Myocyte (in vitro differentiated cells): ENCODE data around the gene ABCD3. TPM values are rescaled to one million over a fixed set of nuclear protein-coding genes. Genes with fewer than 3 reads are reported as not detected.
A peak's percentile ranks its signal among the peaks of the same experiment; 100 is the strongest.

Source experiments
- DNase-seq: peaks from one replicate; pipeline ENCODE4 v3.0.0-alpha.2; 2012; ENCODE audit warnings: low read depth
- total RNA-seq: library from RNA; depleted of rRNA; stranded (reverse); fragments of >200 nt; gene quantifications from 2 replicates; pipeline ENCODE4 v1.2.3, GENCODE V29; 2014

ABCD3 gene
- total RNA-seq, 1 donor from 2014 or later: 43.2 TPM

DNA sequence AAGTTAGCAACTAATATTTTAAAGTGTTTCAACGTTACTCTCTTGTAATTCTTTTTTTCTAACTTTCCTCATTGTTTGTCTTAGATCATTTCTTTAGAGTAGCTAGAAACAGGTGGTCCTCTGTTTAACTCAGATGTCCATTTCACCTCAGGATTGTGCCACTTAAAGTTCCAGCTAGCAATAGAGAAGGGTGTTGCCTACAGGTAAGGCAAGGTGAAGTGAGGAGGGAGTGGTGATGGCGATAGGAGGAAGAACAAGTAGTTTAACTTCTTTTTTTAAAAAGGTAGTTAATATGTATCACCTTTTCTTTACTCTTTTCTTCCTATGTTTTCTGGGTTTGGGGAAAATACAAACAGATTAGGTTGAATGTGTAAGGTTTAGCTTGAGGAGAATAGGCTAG, 44.4 kb downstream of the ABCD3 start:
- no peak for DNase-seq

DNA sequence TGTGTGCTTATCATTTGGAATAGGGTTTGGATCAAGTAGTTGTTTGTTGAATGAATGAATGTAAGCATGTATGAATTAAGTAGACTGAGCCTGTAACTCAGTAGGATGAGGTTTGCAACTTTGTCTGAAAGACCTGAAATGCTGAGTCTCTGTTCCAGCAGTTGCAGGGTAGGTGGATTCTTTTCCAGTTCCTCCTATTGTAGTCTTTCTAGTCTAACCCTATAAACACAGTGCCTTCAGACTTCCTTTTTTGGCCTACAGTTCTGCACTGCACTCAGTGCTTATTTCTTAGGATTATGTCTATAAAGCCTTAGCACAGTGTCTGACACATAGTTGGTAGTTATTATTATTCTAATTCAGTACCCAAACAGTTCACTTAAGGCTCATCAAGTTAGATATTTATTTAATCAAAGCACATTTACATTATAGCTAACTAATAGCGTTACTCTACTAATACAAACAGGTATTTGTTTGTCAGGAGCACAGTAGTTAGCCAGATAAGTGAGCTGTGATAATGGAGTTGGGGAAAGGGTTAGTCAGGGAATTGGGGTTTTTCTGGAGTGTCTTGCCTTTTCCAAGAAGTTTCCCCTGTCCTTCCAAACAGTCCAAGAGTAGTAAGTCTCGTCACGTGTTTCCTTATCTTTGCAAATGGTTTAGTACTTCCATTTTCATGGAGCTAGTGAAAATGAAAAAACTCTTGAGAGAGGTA, 45.0 kb downstream of the ABCD3 start:
- no peak for DNase-seq

GRCh38 chr1:94463765-94464330, 45.7 kb downstream of the ABCD3 start:
- DNase-seq: peak; percentile 64

GRCh38 chr1:94468708-94469107, 50.5 kb downstream of the ABCD3 start:
- DNase-seq: no peak

DNA sequence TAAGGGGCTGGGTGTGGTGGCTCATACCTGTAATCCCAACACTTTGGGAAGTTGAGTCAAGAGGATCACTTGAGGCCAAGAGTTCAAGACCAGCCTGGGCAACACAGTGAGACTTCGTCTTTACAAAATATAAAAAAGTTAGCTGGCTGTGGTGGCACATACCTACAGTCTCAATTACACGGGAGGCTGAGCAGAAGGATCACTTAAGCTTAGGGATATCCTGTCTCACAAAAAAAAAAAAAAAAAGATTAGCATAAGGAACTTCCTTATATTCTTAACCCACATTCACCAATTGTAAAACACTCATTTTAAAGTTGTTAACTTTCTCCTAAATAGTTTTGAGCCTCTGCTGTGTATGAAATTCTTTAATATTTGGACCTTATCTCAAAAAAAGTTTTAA, 53.1 kb downstream of the ABCD3 start:
- no peak for DNase-seq

GRCh38 chr1:94475232-94475631, 57.0 kb downstream of the ABCD3 start:
- no peak for DNase-seq

DNA sequence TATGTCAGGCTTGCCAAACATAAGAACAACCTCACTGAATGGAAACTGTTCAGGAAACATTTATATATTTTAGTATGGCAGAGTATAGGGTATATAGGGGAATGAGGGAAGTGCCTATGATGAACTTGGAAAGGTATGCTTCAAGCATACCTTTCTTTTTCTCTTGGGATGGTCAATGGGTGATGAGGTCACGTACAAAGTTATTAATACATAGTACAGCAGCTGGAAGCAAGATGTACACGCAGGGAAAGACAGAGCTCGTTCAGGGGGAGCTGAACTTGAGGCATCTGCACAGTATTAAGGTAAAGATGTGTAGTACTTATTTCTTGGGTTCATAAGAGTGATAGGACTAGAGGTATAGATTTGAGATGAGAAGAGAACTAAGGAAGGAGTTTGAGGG, 61.5 kb downstream of the ABCD3 start:
- no peak for DNase-seq

DNA sequence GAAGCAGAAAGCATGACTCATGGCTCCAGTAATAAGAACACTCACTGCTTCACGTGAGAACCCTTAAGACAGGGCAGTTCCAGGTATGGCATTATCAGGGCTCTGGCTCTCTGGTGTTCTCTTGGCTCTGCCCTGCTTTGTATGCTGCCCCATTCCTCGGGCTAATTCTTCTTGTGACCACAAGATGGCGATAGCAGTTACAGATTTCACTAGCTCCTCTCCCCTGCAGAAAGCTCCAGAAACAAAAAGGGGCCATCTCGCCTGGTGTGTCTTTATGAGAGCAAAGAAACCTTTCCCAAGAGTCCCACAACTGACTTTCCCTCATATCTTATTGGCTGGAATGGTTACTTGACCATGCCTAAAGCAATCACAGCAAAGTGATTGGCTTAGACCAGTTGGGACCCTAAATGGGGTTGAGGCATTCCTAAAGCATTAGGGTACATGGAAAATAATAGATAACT, 63.3 kb downstream of the ABCD3 start:
- peak; percentile 71 for DNase-seq

DNA sequence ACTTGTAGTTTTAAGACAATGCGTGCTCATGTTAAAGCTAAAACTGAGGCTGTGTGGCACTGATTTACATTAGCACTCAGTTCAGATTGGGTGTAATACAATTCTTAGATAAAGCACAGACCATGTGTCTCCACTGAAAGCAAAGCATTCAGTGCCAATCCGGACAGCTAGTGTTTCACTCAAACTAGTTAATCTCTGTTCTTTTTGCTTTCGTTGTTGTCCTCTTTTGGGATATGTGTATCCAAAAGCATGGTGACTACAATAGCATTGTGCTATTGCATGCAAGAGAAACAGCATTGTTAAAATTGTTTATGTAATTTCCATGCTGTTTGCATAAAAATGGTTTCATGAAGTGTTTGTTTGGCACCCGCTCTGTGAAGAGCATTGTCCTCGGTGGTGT, 68.8 kb downstream of the ABCD3 start:
- no peak for DNase-seq

DNA sequence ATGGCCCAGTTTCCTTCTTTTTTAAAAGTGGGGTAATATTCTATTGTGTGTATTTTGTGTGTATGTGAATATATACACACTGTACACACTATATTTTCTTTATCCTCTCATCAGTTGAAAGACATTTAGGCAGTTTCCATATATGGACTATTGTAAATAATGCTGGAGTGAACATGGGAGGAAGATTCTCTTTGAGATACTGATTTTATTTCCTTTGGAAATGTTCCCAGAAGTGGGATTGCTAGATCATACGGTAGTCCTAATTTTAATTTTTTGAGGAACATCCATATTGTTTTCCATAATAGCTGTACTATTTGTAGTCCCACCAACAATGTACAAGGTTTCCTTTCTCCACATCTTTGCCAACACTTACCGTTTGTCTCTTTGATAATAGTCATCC, 72.4 kb downstream of the ABCD3 start:
- no peak for DNase-seq

DNA sequence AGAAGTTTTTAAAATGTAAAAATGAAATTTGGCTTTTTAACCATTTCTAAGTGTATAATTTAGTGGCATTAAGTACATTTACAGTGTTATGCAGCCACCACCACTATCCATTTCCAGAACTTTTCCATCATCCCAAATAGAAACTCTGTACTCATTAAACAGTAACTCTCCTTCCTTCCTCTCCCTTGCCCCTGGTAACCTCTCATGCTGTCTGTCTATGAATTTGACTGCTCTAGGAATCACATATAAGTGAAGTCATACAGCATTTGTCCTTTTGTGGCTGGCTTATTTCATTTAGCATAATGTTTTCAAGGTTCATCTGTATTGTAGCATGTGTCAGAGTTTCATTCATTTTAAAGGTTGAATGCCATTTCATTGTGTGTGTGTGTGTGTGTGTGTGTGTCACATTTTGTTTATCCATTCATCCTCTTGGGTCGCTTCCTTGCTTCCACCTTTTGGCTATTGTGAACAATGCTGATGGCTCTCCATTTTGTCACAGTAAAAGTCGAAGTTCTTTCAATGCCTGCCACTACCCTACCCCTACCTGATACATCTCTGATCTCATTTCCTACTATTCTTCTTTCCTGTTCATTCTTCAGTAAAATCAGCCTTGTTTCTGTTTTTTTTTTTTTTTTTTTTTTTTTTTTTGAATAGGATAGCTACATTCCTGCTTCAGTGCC, 78.0 kb downstream of the ABCD3 start:
- DNase-seq: no peak

DNA sequence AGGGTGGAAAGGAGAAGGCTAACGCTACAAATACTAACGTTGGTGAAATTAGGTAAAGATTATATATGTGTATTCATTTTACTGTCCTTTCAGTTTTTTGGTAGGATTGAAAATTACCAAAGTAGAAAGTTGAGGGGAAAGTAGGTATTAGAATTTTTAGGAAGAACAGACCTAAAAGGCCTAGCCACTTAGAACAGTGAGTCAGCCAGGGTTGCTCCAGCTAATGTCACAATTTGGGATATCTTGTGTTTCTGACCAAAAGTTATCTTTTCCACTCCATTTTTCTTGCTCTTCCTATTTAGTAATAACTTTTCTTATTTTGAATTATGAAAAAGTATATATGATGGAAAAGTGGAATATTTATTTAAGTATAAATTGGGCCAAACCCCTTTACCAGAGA, 83.2 kb downstream of the ABCD3 start:
- no peak for DNase-seq

- no peak for DNase-seq
These were observed 83.7 kb downstream of the ABCD3 start for GRCh38 chr1:94501935-94502334.

DNA sequence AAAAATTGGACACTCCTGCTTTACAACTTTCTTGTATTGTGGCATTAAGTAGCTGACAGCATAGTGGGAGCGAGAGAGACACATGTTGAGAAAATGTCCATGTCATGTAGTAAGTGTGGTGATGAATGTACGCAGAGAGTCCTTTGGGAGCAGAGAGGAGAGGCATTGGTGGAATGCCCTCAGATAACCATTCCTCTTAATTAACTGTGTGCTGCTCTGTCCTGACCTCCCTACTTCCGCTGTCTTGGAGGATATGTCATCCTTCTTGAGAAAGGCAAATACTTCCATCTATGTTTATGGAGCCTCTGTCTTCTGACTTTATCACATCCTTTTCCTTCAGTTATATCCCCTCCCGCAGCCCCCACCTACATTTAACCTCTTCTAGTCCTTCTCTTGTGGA, 85.0 kb downstream of the ABCD3 start:
- DNase-seq: no peak

GRCh38 chr1:94504601-94505000, 86.4 kb downstream of the ABCD3 start:
- DNase-seq: no peak

- DNase-seq: no peak
These were observed 94.6 kb downstream of the ABCD3 start for GRCh38 chr1:94512816-94513215.

DNA sequence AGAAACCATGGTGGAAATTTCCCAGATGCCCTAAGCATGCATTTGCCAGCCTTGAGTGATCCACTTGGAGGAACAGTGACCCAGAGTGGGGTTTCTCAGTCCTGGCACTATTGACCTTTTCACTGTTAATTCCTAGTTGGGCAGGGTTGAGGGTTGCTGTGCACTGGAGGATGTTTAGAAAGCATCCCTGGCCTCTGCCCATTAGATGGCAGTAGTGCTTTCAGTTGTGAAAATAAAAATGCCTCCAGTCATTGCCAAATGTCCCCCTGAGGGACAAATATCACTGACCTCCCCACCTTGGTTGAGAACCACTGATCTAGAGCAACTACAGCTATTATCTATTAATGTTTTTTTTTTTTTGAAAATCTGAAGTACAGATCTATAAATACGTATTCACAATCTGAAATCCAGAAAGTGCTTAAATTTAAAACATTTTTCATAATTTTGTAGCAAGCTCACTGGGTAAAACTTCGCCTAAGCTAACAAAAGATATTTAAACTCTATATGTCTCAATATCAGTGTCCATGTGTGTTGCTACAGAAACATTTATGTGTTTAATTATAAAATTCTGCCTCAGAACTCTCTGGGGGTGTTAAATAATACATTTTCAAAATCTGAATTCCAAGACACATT, 96.0 kb downstream of the ABCD3 start:
- peak; percentile 49 for DNase-seq

- DNase-seq: no peak
These were observed 97.2 kb downstream of the ABCD3 start for GRCh38 chr1:94515296-94515947.

- no peak for DNase-seq
These were observed 101.2 kb downstream of the ABCD3 start for GRCh38 chr1:94519351-94519750.

DNA sequence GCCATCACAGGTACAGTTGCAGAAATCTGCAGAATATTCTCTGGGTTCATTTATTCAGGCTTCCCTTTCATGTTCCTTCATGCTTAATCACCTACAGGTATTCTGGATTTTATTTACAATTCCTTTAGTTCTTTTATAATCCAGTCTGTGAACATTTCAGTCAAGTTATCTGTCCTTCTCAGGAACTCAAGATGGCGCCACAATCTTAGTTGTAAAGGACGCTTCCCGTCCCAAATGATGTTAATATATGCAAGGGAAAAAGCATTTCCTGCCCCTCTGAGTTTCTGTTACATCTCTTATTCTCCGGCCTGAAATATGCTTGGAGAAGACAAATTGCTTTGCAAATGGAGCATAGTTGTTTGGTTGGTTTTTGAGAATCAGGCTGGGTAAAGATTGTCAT, 104.1 kb downstream of the ABCD3 start:
- peak; percentile 65 for DNase-seq

- DNase-seq: no peak
These were observed 106.3 kb downstream of the ABCD3 start for GRCh38 chr1:94524531-94524930.
